Renal cortical epithelial cell (primary cell): ENCODE measurements around the gene MMP15. TPM values are rescaled to one million over a fixed set of nuclear protein-coding genes. Genes with fewer than 3 reads are reported as not detected.
"Not testable (repeated sequence)": the region's sequence is repeated elsewhere in the genome, so short reads cannot be mapped to it uniquely, and the experiment has no call there.

Experiments
- DNase-seq: peaks from one replicate; pipeline ENCODE4 v3.0.0-alpha.2; 2011; ENCODE audit warnings: low read depth
- total RNA-seq: library from RNA; depleted of rRNA; stranded (reverse); fragments of >200 nt; gene quantifications from 2 replicates; pipeline ENCODE4 v1.2.3, GENCODE V29; 2014

Gene MMP15
- total RNA-seq, 1 donor from 2014 or later: 68.6 TPM

GRCh38 chr16:58086381-58087208, 61.0 kb downstream of the MMP15 start:
- no peak for DNase-seq

- no peak for DNase-seq
These were observed 61.8 kb downstream of the MMP15 start for GRCh38 chr16:58087209-58087913.

GRCh38 chr16:58088091-58088490, 62.5 kb downstream of the MMP15 start:
- DNase-seq: no peak

GRCh38 chr16:58090396-58090795, 64.8 kb downstream of the MMP15 start:
- DNase-seq: not testable (repeated sequence)

GRCh38 chr16:58094026-58094425, 68.5 kb downstream of the MMP15 start:
- DNase-seq: no peak

- DNase-seq: no peak
These were observed 69.4 kb downstream of the MMP15 start for GRCh38 chr16:58094791-58095574.

GRCh38 chr16:58095575-58095960, 70.0 kb downstream of the MMP15 start:
- not testable (repeated sequence) for DNase-seq

- no peak for DNase-seq
These were observed 70.7 kb downstream of the MMP15 start for GRCh38 chr16:58096249-58096648.

Other genes with a start within 250 kb of the MMP15 start
- gene KIFC3, start 223.3 kb upstream of the MMP15 start, total RNA-seq: 160 and 445 TPM in 2 replicates
- 0.35 and 0.60 TPM in 2 replicates for gene CNGB1, start 54.6 kb upstream of the MMP15 start, total RNA-seq
- gene ZNF319, start 25.1 kb upstream of the MMP15 start, total RNA-seq: 3.8 and 30.2 TPM in 2 replicates
- gene USB1, start 24.3 kb upstream of the MMP15 start, total RNA-seq: 79.5 and 261 TPM in 2 replicates
- 39.2 and 40.5 TPM in 2 replicates for gene CFAP20, start 103.6 kb downstream of the MMP15 start, total RNA-seq
- 27.1 and 73.6 TPM in 2 replicates for gene CSNK2A2, start 172.4 kb downstream of the MMP15 start, total RNA-seq